ENCODE measurements around the gene CSNK1G2. TPM values are rescaled to one million over a fixed set of nuclear protein-coding genes. Genes with fewer than 3 reads are reported as not detected.

CSNK1G2 gene
- total and polyA plus RNA-seq, 2 of the 13 experiments (the other 11 are each of a cell fraction or from before 2014, with no cell fraction given) = 53.8 to 72.5 TPM

GRCh38 chr19:1907563-1908363, 33.2 kb upstream of the CSNK1G2 start (continued):
- TF ChIP-seq ZNF451 (CRISPR knock-in tag; IDR thresholded peaks at IDR 0.05) (no peak), MLLT10 (CRISPR knock-in tag; IDR thresholded peaks at IDR 0.05) (no peak), ZNF33B (CRISPR knock-in tag; IDR thresholded peaks at IDR 0.05) (no peak), ZNF282 (IDR thresholded peaks at IDR 0.05; ENCODE audit: partially characterized antibody) (no peak), ZNF501 (CRISPR knock-in tag; IDR thresholded peaks at IDR 0.05) (0 out of 2 replicates have a peak, but pooled peaks have one; percentile 34), TBP (CRISPR knock-in tag; IDR thresholded peaks at IDR 0.05) (no peak), TAF15 (IDR thresholded peaks at IDR 0.05; ENCODE audit: low read depth, low read length, poor library complexity, severe bottlenecking) (no peak), RCOR2 (CRISPR knock-in tag; IDR thresholded peaks at IDR 0.05) (no peak), FIP1L1 (IDR thresholded peaks at IDR 0.05; ENCODE audit: borderline replicate concordance, insufficient read depth, low read depth, low read length) (no peak), HOXA9 (CRISPR knock-in tag; IDR thresholded peaks at IDR 0.05; ENCODE audit: borderline replicate concordance) (no peak), ZNF770 (CRISPR knock-in tag; IDR thresholded peaks at IDR 0.05) (peak; percentile 100), TRIM22 (IDR thresholded peaks at IDR 0.05) (no peak), HNRNPK (IDR thresholded peaks at IDR 0.05; ENCODE audit: low read depth, low read length, poor library complexity, severe bottlenecking) (no peak), ZFP1 (CRISPR knock-in tag; IDR thresholded peaks at IDR 0.05) (no peak), SMC3 (IDR thresholded peaks at IDR 0.05; ENCODE audit: low read length) (no peak), ZNF124 (CRISPR knock-in tag; IDR thresholded peaks at IDR 0.05) (no peak), AHR (CRISPR knock-in tag; IDR thresholded peaks at IDR 0.05) (no peak), TERF1 (CRISPR knock-in tag; IDR thresholded peaks at IDR 0.05) (no peak), ZNF468 (CRISPR knock-in tag; IDR thresholded peaks at IDR 0.05) (no peak), GATAD2A (CRISPR knock-in tag; IDR thresholded peaks at IDR 0.05) (peak; percentile 50; the same call in 1 of the 2 replicates), ZNF3 (CRISPR knock-in tag; IDR thresholded peaks at IDR 0.05) (no peak; the same call in 1 of the 2 replicates), ZBTB37 (CRISPR knock-in tag; IDR thresholded peaks at IDR 0.05) (peak; percentile 52; the same call in 1 of the 2 replicates), PATZ1 (CRISPR knock-in tag; IDR thresholded peaks at IDR 0.05) (peak; percentile 57; the same call in 1 of the 2 replicates)
